IPS DF 6.9 (cell line): Measurements from ENCODE around the gene UBE2L5.
A peak's percentile ranks its signal among the peaks of the same experiment; 100 is the strongest.

Experiments
- DNase-seq: peaks from one replicate; pipeline ENCODE4 v3.0.0-alpha.2; 2013; ENCODE audit warnings: low read depth, low spot score
- H3K27ac ChIP-seq: one replicate; pipeline ENCODE4 v1.5.1; 2013; ENCODE audit warnings: low read length, control low read depth
- H3K27me3 ChIP-seq: 2 replicates; pipeline ENCODE4 v1.6.1; 2013; ENCODE audit warnings: mild to moderate bottlenecking, low read length; ENCODE audit not compliant: control insufficient read depth, insufficient read depth
- H3K36me3 ChIP-seq: 2 replicates; pipeline ENCODE4 v1.6.1; 2013; ENCODE audit warnings: low read length; ENCODE audit not compliant: control insufficient read depth, insufficient read depth
- H3K4me1 ChIP-seq: 2 replicates; pipeline ENCODE4 v1.6.1; 2013; ENCODE audit warnings: low read length; ENCODE audit not compliant: control insufficient read depth, insufficient read depth
- H3K4me3 ChIP-seq: 2 replicates; pipeline ENCODE4 v1.5.1; 2013; ENCODE audit warnings: mild to moderate bottlenecking, low read length
- H3K9me3 ChIP-seq: 2 replicates; pipeline ENCODE4 v1.6.1; 2013; ENCODE audit warnings: low read length, inconsistent platforms; ENCODE audit not compliant: control insufficient read depth, insufficient read depth
- WGBS: extraction: QIAGEN DNeasy Blood & Tissue Kit; methylation state at CpG from one replicate; pipeline ENCODE4 v1.1.7; 2013; ENCODE audit warnings: mixed read lengths, missing lambda C conversion rate; ENCODE audit not compliant: insufficient read length, insufficient coverage; 5-methylcytosine and 5-hydroxymethylcytosine counted together

Gene UBE2L5

GRCh38 chr13:30391956-30392680 lies 30.2 kb upstream of the UBE2L5 start:
- no peaks in the 10 kb centered on the region for H3K9me3 ChIP-seq
- no peaks in the 10 kb centered on the region for H3K4me1 ChIP-seq
- no peak for DNase-seq
- no peak overlapping the region for H3K27ac ChIP-seq
- WGBS: no CpG with 5 or more reads among the region's 9 CpGs
- H3K36me3 ChIP-seq: no peaks in the 10 kb centered on the region
- no peaks in the 10 kb centered on the region; the same call in 1 of the 2 replicates for H3K27me3 ChIP-seq
- H3K4me3 ChIP-seq: no peak overlapping the region

- no peak overlapping the region for H3K27ac ChIP-seq
- H3K36me3 ChIP-seq: no peaks in the 10 kb centered on the region
- H3K27me3 ChIP-seq: no peaks in the 10 kb centered on the region; the same call in 1 of the 2 replicates
- WGBS: no CpG with 5 or more reads among the region's 5 CpGs
- no peak for DNase-seq
- H3K9me3 ChIP-seq: no peaks in the 10 kb centered on the region
- H3K4me1 ChIP-seq: no peaks in the 10 kb centered on the region
- H3K4me3 ChIP-seq: no peak overlapping the region
Observed at GRCh38 chr13:30392681-30393045, 29.6 kb upstream of the UBE2L5 start.

- Histone ChIP-seq H3K36me3 (no peaks in the 10 kb centered on the region), H3K27ac (no peak overlapping the region), H3K4me3 (no peak overlapping the region), H3K9me3 (no peaks in the 10 kb centered on the region), H3K4me1 (no peaks in the 10 kb centered on the region), H3K27me3 (no peaks in the 10 kb centered on the region; the same call in 1 of the 2 replicates)
- DNase-seq: no peak
- WGBS: no CpG with 5 or more reads among the region's 7 CpGs
Observed at GRCh38 chr13:30394751-30395191, 27.5 kb upstream of the UBE2L5 start.

- WGBS: no CpG with 5 or more reads among the region's 19 CpGs
- Histone ChIP-seq H3K27me3 (no peaks in the 10 kb centered on the region; the same call in 1 of the 2 replicates), H3K36me3 (no peaks in the 10 kb centered on the region), H3K4me1 (no peaks in the 10 kb centered on the region), H3K4me3 (peak overlapping the region; percentile 3; the same call in 1 of the 2 replicates), H3K9me3 (no peaks in the 10 kb centered on the region), H3K27ac (no peak overlapping the region)
- no peak for DNase-seq
Observed at GRCh38 chr13:30395192-30396158, 26.8 kb upstream of the UBE2L5 start.

- Histone ChIP-seq H3K27ac (no peak overlapping the region), H3K4me3 (no peak overlapping the region), H3K9me3 (no peaks in the 10 kb centered on the region), H3K27me3 (no peaks in the 10 kb centered on the region; the same call in 1 of the 2 replicates), H3K4me1 (no peaks in the 10 kb centered on the region), H3K36me3 (no peaks in the 10 kb centered on the region)
- WGBS: no CpG with 5 or more reads among the region's 8 CpGs
- DNase-seq: no peak
Observed at GRCh38 chr13:30396434-30397075, 25.7 kb upstream of the UBE2L5 start.

- no CpG with 5 or more reads among the region's 7 CpGs for WGBS
- DNase-seq: no peak
- H3K27ac ChIP-seq: no peak overlapping the region
- H3K27me3 ChIP-seq: no peaks in the 10 kb centered on the region; the same call in 1 of the 2 replicates
- no peak overlapping the region for H3K4me3 ChIP-seq
- H3K9me3 ChIP-seq: no peaks in the 10 kb centered on the region
- no peaks in the 10 kb centered on the region; the same call in 1 of the 2 replicates for H3K36me3 ChIP-seq
- no peaks in the 10 kb centered on the region for H3K4me1 ChIP-seq
Observed at GRCh38 chr13:30398601-30399072, 23.7 kb upstream of the UBE2L5 start.

- Histone ChIP-seq H3K36me3 (no peaks in the 10 kb centered on the region; the same call in 1 of the 2 replicates), H3K4me1 (no peaks in the 10 kb centered on the region), H3K9me3 (no peaks in the 10 kb centered on the region), H3K27ac (no peak overlapping the region), H3K27me3 (no peaks in the 10 kb centered on the region; the same call in 1 of the 2 replicates), H3K4me3 (no peak overlapping the region)
- DNase-seq: no peak
- no CpG with 5 or more reads among the region's 2 CpGs for WGBS
Observed at GRCh38 chr13:30400376-30400775, 21.9 kb upstream of the UBE2L5 start.

- WGBS: no CpG with 5 or more reads among the region's 5 CpGs
- Histone ChIP-seq H3K27ac (no peak overlapping the region), H3K36me3 (no peaks in the 10 kb centered on the region; the same call in 1 of the 2 replicates), H3K27me3 (no peaks in the 10 kb centered on the region), H3K9me3 (no peaks in the 10 kb centered on the region), H3K4me1 (no peaks in the 10 kb centered on the region), H3K4me3 (no peak overlapping the region)
- DNase-seq: no peak
Observed at GRCh38 chr13:30401347-30401746, 20.9 kb upstream of the UBE2L5 start.

- Histone ChIP-seq H3K36me3 (no peaks in the 10 kb centered on the region; the same call in 1 of the 2 replicates), H3K27me3 (no peaks in the 10 kb centered on the region), H3K9me3 (no peaks in the 10 kb centered on the region), H3K27ac (no peak overlapping the region), H3K4me3 (no peak overlapping the region), H3K4me1 (no peaks in the 10 kb centered on the region; the same call in 1 of the 2 replicates)
- no peak for DNase-seq
- WGBS: no CpG with 5 or more reads among the region's 6 CpGs
Observed at GRCh38 chr13:30403456-30403855, 18.8 kb upstream of the UBE2L5 start.

- DNase-seq: no peak
- no CpG with 5 or more reads among the region's 5 CpGs for WGBS
- H3K27ac ChIP-seq: no peak overlapping the region
- no peak overlapping the region for H3K4me3 ChIP-seq
- no peaks in the 10 kb centered on the region; the same call in none of the 2 replicates for H3K4me1 ChIP-seq
- no peaks in the 10 kb centered on the region for H3K9me3 ChIP-seq
- H3K36me3 ChIP-seq: no peaks in the 10 kb centered on the region; the same call in 1 of the 2 replicates
- H3K27me3 ChIP-seq: no peaks in the 10 kb centered on the region
Observed at GRCh38 chr13:30404207-30404606, 18.1 kb upstream of the UBE2L5 start.
